Measurements from ENCODE around the gene ROMO1. TPM values are rescaled to one million over a fixed set of nuclear protein-coding genes. Genes with fewer than 3 reads are reported as not detected.
A peak's percentile ranks its signal among the peaks of the same experiment; 100 is the strongest.

ROMO1 gene
- total and polyA plus RNA-seq, 2 of the 8 experiments (the other 6 are each of a cell fraction or from before 2014, with no cell fraction given) = 164 to 702 TPM

DNA sequence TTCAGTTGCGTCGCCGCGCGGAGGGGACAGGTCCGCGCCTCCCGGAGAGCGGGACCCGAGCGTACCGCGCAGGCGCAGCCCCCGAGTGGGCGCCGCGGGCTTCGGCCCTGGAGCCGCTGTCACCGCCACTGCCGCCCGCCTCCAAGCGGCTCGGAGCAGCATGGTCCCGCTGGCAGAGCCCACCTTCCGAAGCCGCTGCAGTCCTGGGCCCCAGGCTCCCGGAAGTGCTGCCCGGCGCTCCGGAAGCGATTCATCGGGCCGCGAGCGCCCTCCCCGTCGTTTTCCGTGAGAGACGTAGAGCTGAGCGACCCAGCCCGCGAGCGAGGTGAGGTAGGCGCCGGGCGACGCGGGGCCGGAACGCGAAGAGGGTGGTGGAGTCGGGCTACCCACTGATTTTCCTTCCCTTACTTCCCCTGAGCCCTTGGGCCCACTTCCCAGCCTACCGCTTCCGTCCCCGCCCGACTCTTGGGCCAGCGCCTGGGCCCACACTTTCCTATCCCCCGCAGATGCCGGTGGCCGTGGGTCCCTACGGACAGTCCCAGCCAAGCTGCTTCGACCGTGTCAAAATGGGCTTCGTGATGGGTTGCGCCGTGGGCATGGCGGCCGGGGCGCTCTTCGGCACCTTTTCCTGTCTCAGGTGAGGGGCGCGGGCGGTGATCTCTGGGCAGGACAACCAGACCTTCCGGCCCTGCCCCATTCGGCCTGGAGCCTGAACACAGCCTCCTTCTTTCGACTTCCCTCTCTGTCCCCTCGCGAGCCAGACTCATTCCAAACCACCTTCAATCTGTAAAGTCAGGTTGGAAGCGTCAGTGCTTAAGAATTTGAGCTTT, at the start of gene ROMO1, which contains the start of gene NFS1 (continued):
- TF ChIP-seq, protein P1, sequence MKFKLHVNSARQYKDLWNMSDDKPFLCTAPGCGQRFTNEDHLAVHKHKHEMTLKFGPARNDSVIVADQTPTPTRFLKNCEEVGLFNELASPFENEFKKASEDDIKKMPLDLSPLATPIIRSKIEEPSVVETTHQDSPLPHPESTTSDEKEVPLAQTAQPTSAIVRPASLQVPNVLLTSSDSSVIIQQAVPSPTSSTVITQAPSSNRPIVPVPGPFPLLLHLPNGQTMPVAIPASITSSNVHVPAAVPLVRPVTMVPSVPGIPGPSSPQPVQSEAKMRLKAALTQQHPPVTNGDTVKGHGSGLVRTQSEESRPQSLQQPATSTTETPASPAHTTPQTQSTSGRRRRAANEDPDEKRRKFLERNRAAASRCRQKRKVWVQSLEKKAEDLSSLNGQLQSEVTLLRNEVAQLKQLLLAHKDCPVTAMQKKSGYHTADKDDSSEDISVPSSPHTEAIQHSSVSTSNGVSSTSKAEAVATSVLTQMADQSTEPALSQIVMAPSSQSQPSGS (IDR thresholded peaks at IDR 0.05; ENCODE audit: low read length) = no peak
- TF ChIP-seq FOSL1 (IDR thresholded peaks at IDR 0.05; ENCODE audit: insufficient read depth, low read depth, low read length) (no peak), CBX8 (IDR thresholded peaks at IDR 0.05; ENCODE audit: borderline replicate concordance, low read depth, low read length) (no peak), NRF1 (IDR thresholded peaks at IDR 0.05; ENCODE audit: low read depth, low read length) (no peak; the same call in 1 of the 2 replicates), EGR1 (IDR thresholded peaks at IDR 0.05; ENCODE audit: borderline replicate concordance, low read depth, low read length) (0 out of 2 replicates have a peak, but pooled peaks have one; percentile 31), RFX5 (IDR thresholded peaks at IDR 0.05; ENCODE audit: borderline replicate concordance, low read depth, low read length) (no peak)
- TF ChIP-seq, protein P2, sequence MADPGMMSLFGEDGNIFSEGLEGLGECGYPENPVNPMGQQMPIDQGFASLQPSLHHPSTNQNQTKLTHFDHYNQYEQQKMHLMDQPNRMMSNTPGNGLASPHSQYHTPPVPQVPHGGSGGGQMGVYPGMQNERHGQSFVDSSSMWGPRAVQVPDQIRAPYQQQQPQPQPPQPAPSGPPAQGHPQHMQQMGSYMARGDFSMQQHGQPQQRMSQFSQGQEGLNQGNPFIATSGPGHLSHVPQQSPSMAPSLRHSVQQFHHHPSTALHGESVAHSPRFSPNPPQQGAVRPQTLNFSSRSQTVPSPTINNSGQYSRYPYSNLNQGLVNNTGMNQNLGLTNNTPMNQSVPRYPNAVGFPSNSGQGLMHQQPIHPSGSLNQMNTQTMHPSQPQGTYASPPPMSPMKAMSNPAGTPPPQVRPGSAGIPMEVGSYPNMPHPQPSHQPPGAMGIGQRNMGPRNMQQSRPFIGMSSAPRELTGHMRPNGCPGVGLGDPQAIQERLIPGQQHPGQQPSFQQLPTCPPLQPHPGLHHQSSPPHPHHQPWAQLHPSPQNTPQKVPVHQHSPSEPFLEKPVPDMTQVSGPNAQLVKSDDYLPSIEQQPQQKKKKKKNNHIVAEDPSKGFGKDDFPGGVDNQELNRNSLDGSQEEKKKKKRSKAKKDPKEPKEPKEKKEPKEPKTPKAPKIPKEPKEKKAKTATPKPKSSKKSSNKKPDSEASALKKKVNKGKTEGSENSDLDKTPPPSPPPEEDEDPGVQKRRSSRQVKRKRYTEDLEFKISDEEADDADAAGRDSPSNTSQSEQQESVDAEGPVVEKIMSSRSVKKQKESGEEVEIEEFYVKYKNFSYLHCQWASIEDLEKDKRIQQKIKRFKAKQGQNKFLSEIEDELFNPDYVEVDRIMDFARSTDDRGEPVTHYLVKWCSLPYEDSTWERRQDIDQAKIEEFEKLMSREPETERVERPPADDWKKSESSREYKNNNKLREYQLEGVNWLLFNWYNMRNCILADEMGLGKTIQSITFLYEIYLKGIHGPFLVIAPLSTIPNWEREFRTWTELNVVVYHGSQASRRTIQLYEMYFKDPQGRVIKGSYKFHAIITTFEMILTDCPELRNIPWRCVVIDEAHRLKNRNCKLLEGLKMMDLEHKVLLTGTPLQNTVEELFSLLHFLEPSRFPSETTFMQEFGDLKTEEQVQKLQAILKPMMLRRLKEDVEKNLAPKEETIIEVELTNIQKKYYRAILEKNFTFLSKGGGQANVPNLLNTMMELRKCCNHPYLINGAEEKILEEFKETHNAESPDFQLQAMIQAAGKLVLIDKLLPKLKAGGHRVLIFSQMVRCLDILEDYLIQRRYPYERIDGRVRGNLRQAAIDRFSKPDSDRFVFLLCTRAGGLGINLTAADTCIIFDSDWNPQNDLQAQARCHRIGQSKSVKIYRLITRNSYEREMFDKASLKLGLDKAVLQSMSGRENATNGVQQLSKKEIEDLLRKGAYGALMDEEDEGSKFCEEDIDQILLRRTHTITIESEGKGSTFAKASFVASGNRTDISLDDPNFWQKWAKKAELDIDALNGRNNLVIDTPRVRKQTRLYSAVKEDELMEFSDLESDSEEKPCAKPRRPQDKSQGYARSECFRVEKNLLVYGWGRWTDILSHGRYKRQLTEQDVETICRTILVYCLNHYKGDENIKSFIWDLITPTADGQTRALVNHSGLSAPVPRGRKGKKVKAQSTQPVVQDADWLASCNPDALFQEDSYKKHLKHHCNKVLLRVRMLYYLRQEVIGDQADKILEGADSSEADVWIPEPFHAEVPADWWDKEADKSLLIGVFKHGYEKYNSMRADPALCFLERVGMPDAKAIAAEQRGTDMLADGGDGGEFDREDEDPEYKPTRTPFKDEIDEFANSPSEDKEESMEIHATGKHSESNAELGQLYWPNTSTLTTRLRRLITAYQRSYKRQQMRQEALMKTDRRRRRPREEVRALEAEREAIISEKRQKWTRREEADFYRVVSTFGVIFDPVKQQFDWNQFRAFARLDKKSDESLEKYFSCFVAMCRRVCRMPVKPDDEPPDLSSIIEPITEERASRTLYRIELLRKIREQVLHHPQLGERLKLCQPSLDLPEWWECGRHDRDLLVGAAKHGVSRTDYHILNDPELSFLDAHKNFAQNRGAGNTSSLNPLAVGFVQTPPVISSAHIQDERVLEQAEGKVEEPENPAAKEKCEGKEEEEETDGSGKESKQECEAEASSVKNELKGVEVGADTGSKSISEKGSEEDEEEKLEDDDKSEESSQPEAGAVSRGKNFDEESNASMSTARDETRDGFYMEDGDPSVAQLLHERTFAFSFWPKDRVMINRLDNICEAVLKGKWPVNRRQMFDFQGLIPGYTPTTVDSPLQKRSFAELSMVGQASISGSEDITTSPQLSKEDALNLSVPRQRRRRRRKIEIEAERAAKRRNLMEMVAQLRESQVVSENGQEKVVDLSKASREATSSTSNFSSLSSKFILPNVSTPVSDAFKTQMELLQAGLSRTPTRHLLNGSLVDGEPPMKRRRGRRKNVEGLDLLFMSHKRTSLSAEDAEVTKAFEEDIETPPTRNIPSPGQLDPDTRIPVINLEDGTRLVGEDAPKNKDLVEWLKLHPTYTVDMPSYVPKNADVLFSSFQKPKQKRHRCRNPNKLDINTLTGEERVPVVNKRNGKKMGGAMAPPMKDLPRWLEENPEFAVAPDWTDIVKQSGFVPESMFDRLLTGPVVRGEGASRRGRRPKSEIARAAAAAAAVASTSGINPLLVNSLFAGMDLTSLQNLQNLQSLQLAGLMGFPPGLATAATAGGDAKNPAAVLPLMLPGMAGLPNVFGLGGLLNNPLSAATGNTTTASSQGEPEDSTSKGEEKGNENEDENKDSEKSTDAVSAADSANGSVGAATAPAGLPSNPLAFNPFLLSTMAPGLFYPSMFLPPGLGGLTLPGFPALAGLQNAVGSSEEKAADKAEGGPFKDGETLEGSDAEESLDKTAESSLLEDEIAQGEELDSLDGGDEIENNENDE (IDR thresholded peaks at IDR 0.05; ENCODE audit: insufficient replicate concordance, low read length) = no peak
